Neural cell (in vitro differentiated cells): ENCODE results near the gene SAMMSON. TPM values are rescaled to one million over a fixed set of nuclear protein-coding genes. Genes with fewer than 3 reads are reported as not detected.

Experiments
- H2AFZ ChIP-seq: fragments of 200-600, 300-800 bp; sonication (generic), shearing (Covaris generic); 2 replicates; pipeline ENCODE4 v1.6.0; 2014; ENCODE audit warnings: low read depth, mild to moderate bottlenecking, antibody characterized with exemption, low read length, moderate library complexity
- H3F3A ChIP-seq: fragments of 200-600 bp; shearing (Covaris generic); 2 replicates; pipeline ENCODE4 v1.6.1; 2016; ENCODE audit warnings: mild to moderate bottlenecking, moderate library complexity, mixed read lengths, antibody characterized with exemption, low read length; ENCODE audit not compliant: insufficient read depth, poor library complexity, severe bottlenecking
- H3K27ac ChIP-seq: fragments of 200-600, 300-800 bp; sonication (generic), shearing (Covaris generic); 2 replicates; pipeline ENCODE4 v1.5.1; 2014; ENCODE audit warnings: mild to moderate bottlenecking, low read length, moderate library complexity
- H3K27me3 ChIP-seq: fragments of 300-800, 200-600 bp; sonication (generic), shearing (Covaris generic); 2 replicates; pipeline ENCODE4 v1.6.0; 2014; ENCODE audit warnings: mild to moderate bottlenecking, low read depth, low read length, moderate library complexity; ENCODE audit not compliant: insufficient read depth
- H3K36me3 ChIP-seq: fragments of 300-800, 200-600 bp; sonication (generic), shearing (Covaris generic); 2 replicates; pipeline ENCODE4 v1.5.1; 2014; ENCODE audit warnings: mild to moderate bottlenecking, antibody characterized with exemption, low read length, moderate library complexity; ENCODE audit not compliant: insufficient read depth
- H3K4me2 ChIP-seq: fragments of 300-800, 200-600 bp; sonication (generic), shearing (Covaris generic); 2 replicates; pipeline ENCODE4 v1.6.0; 2014; ENCODE audit warnings: mild to moderate bottlenecking, low read length
- H3K4me3 ChIP-seq: fragments of 300-800, 200-600 bp; sonication (generic), shearing (Covaris generic); 2 replicates; pipeline ENCODE4 v1.5.1; 2014; ENCODE audit warnings: mild to moderate bottlenecking, low read length, moderate library complexity
- H3K79me2 ChIP-seq: fragments of 200-600 bp; shearing (Covaris generic); replicated peaks from 2 replicates; pipeline ENCODE4 v1.6.0; 2014; ENCODE audit warnings: mild to moderate bottlenecking, low read length, moderate library complexity; ENCODE audit not compliant: insufficient read depth
- H3K9ac ChIP-seq: fragments of 300-800, 200-600 bp; sonication (generic), shearing (Covaris generic); 2 replicates; pipeline ENCODE4 v1.6.1; 2016; ENCODE audit warnings: mild to moderate bottlenecking, low read length, mixed read lengths
- H3K9me2 ChIP-seq: fragments of 200-600 bp; shearing (Covaris generic); 2 replicates; pipeline ENCODE4 v1.6.1; 2016; ENCODE audit warnings: mild to moderate bottlenecking, low read length, mixed read lengths; ENCODE audit not compliant: insufficient read depth
- H3K9me3 ChIP-seq: fragments of 200-600, 300-800 bp; sonication (generic), shearing (Covaris generic); 2 replicates; pipeline ENCODE4 v1.6.1; 2016; ENCODE audit warnings: mild to moderate bottlenecking, mixed run types, low read length, moderate library complexity, mixed read lengths
- H4K20me1 ChIP-seq: fragments of 200-600 bp; shearing (Covaris generic); 2 replicates; pipeline ENCODE4 v1.6.1; 2016; ENCODE audit warnings: mild to moderate bottlenecking, mixed run types; ENCODE audit not compliant: insufficient read depth
- EP300 ChIP-seq: fragments of 450-650 bp; conservative IDR thresholded peaks from 2 replicates; pipeline ENCODE4 v1.6.1; 2014; ENCODE audit warnings: antibody characterized with exemption, mild to moderate bottlenecking, moderate library complexity; ENCODE audit not compliant: poor library complexity, severe bottlenecking
- EZH2 ChIP-seq: fragments of 200-600, 300-800 bp; shearing (Covaris generic), sonication (generic); IDR thresholded peaks from 2 replicates; pipeline ENCODE4 v1.6.1; 2014; ENCODE audit warnings: antibody characterized with exemption, low read length, borderline replicate concordance, mild to moderate bottlenecking; ENCODE audit not compliant: insufficient read depth, poor library complexity, severe bottlenecking
- MXI1 ChIP-seq: fragments of 450-650 bp; conservative IDR thresholded peaks from 2 replicates; pipeline ENCODE4 v1.6.1; 2014; ENCODE audit warnings: antibody characterized with exemption, mild to moderate bottlenecking; ENCODE audit not compliant: poor library complexity, severe bottlenecking
- POLR2AphosphoS5 ChIP-seq: IDR thresholded peaks from 2 replicates; pipeline ENCODE4 v1.6.1; 2012
- RAD21 ChIP-seq: fragments of 450-650 bp; conservative IDR thresholded peaks from 2 replicates; pipeline ENCODE4 v1.6.1; 2014; ENCODE audit warnings: antibody characterized with exemption, mild to moderate bottlenecking, moderate library complexity
- SMC3 ChIP-seq: fragments of 450-650 bp; conservative IDR thresholded peaks from 2 replicates; pipeline ENCODE4 v1.6.1; 2014; ENCODE audit warnings: antibody characterized with exemption, mild to moderate bottlenecking, moderate library complexity; ENCODE audit not compliant: poor library complexity
- TAF1 ChIP-seq: IDR thresholded peaks from 2 replicates; pipeline ENCODE4 v1.6.1; 2012; ENCODE audit warnings: low read depth
- polyA plus RNA-seq: library from polyadenylated mRNA; depleted of rRNA; stranded (reverse); fragments of >200 nt; gene quantifications from 2 replicates; pipeline ENCODE4 v1.2.3, GENCODE V29; 2014
- TF ChIP-seq, protein P1 (sequence below): fragments of 450-650 bp; IDR thresholded peaks from 2 replicates; pipeline ENCODE4 v1.5.1; 2014; ENCODE audit warnings: antibody characterized with exemption, mild to moderate bottlenecking, moderate library complexity; ENCODE audit not compliant: poor library complexity, severe bottlenecking
- TF ChIP-seq, protein P2 (sequence below): IDR thresholded peaks from 2 replicates; pipeline ENCODE4 v1.6.1; 2012; ENCODE audit warnings: borderline replicate concordance

Gene SAMMSON
- polyA plus RNA-seq, 1 donor from 2014 or later, result not detected

- H2AFZ ChIP-seq, result no peak overlapping the region
- H3K9ac ChIP-seq, result no peak overlapping the region
- H4K20me1 ChIP-seq, result no peaks in the 10 kb centered on the region
- no peaks in the 10 kb centered on the region for H3K79me2 ChIP-seq
- TF ChIP-seq, protein P1, sequence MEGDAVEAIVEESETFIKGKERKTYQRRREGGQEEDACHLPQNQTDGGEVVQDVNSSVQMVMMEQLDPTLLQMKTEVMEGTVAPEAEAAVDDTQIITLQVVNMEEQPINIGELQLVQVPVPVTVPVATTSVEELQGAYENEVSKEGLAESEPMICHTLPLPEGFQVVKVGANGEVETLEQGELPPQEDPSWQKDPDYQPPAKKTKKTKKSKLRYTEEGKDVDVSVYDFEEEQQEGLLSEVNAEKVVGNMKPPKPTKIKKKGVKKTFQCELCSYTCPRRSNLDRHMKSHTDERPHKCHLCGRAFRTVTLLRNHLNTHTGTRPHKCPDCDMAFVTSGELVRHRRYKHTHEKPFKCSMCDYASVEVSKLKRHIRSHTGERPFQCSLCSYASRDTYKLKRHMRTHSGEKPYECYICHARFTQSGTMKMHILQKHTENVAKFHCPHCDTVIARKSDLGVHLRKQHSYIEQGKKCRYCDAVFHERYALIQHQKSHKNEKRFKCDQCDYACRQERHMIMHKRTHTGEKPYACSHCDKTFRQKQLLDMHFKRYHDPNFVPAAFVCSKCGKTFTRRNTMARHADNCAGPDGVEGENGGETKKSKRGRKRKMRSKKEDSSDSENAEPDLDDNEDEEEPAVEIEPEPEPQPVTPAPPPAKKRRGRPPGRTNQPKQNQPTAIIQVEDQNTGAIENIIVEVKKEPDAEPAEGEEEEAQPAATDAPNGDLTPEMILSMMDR, result no peak
- TF ChIP-seq EP300 (no peak), TAF1 (no peak), SMC3 (no peak), RAD21 (no peak), EZH2 (no peak), MXI1 (no peak), POLR2AphosphoS5 (no peak)
- TF ChIP-seq, protein P2, sequence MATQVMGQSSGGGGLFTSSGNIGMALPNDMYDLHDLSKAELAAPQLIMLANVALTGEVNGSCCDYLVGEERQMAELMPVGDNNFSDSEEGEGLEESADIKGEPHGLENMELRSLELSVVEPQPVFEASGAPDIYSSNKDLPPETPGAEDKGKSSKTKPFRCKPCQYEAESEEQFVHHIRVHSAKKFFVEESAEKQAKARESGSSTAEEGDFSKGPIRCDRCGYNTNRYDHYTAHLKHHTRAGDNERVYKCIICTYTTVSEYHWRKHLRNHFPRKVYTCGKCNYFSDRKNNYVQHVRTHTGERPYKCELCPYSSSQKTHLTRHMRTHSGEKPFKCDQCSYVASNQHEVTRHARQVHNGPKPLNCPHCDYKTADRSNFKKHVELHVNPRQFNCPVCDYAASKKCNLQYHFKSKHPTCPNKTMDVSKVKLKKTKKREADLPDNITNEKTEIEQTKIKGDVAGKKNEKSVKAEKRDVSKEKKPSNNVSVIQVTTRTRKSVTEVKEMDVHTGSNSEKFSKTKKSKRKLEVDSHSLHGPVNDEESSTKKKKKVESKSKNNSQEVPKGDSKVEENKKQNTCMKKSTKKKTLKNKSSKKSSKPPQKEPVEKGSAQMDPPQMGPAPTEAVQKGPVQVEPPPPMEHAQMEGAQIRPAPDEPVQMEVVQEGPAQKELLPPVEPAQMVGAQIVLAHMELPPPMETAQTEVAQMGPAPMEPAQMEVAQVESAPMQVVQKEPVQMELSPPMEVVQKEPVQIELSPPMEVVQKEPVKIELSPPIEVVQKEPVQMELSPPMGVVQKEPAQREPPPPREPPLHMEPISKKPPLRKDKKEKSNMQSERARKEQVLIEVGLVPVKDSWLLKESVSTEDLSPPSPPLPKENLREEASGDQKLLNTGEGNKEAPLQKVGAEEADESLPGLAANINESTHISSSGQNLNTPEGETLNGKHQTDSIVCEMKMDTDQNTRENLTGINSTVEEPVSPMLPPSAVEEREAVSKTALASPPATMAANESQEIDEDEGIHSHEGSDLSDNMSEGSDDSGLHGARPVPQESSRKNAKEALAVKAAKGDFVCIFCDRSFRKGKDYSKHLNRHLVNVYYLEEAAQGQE, result no peak
- no peaks in the 10 kb centered on the region for H3F3A ChIP-seq
- no peak overlapping the region for H3K4me2 ChIP-seq
- H3K27ac ChIP-seq, result no peak overlapping the region
- H3K9me3 ChIP-seq, result no peaks in the 10 kb centered on the region
- no peak overlapping the region for H3K4me3 ChIP-seq
- H3K36me3 ChIP-seq, result no peaks in the 10 kb centered on the region
- no peaks in the 10 kb centered on the region for H3K9me2 ChIP-seq
- H3K27me3 ChIP-seq, result no peaks in the 10 kb centered on the region
Observed at GRCh38 chr3:70095260-70095659, 95.7 kb downstream of the SAMMSON start.

- Histone ChIP-seq H3K27ac (no peak overlapping the region), H4K20me1 (no peaks in the 10 kb centered on the region), H2AFZ (no peak overlapping the region), H3K9me2 (no peaks in the 10 kb centered on the region), H3K36me3 (no peaks in the 10 kb centered on the region), H3K4me3 (no peak overlapping the region), H3F3A (no peaks in the 10 kb centered on the region), H3K27me3 (no peaks in the 10 kb centered on the region), H3K79me2 (no peaks in the 10 kb centered on the region), H3K9ac (no peak overlapping the region), H3K9me3 (no peaks in the 10 kb centered on the region), H3K4me2 (no peak overlapping the region)
- no peak for TF ChIP-seq POLR2AphosphoS5
- no peak for TF ChIP-seq EP300
- TF ChIP-seq, protein P2, result no peak
- no peak for TF ChIP-seq RAD21
- no peak for TF ChIP-seq TAF1
- TF ChIP-seq SMC3, result no peak
Observed at GRCh38 chr3:70096376-70097066, 97.0 kb downstream of the SAMMSON start.
